ENCODE data around the gene LGI2. TPM values are rescaled to one million over a fixed set of nuclear protein-coding genes. Genes with fewer than 3 reads are reported as not detected.

Gene LGI2
- total and polyA plus RNA-seq, 4 donors = 0.18 to 1.8 (median 0.88) TPM

GRCh38 chr4:25063116-25063515, 32.4 kb upstream of the LGI2 start:
- H3K9ac ChIP-seq (ENCODE audit: insufficient read depth in 1 of 2, low read length in 2 of 2) = no peak overlapping the region
- DNase-seq (no peak), ATAC-seq (ENCODE audit: insufficient read depth, low FRiP score) (no peak)
- no peak overlapping the region for H3K27ac ChIP-seq (ENCODE audit: low read depth in 1 of 2, low read length in 1 of 2)
- no peak overlapping the region for H3K4me3 ChIP-seq
- peaks cover 0 to 5% (median 0%) of the 10 kb centered on the region in 4 donors for H3K9me3 ChIP-seq (ENCODE audit: control insufficient read depth in 4 of 4, insufficient read depth in 3 of 4, low read length in 3 of 4)
- no peak for TF ChIP-seq CTCF (IDR thresholded peaks at IDR 0.05; ENCODE audit: control extremely low read depth, extremely low read depth)
- 66 to 78% methylated on average over 3 of the region's 3 CpGs for WGBS, 2 donors
- no peaks in the 10 kb centered on the region for H3K36me3 ChIP-seq (ENCODE audit: control insufficient read depth in 4 of 4, insufficient read depth in 4 of 4, low read length in 4 of 4)
- H3K4me1 ChIP-seq (ENCODE audit: control insufficient read depth in 5 of 5, insufficient read depth in 5 of 5, low read length in 5 of 5) = peaks cover 0 to 24% (median 0%) of the 10 kb centered on the region in 5 donors
- H3K27me3 ChIP-seq (ENCODE audit: control insufficient read depth in 3 of 3, insufficient read depth in 3 of 3, low read length in 2 of 3) = no peaks in the 10 kb centered on the region

GRCh38 chr4:25062098-25062497, 31.4 kb upstream of the LGI2 start:
- peaks cover 0 to 5% (median 0%) of the 10 kb centered on the region in 4 donors for H3K9me3 ChIP-seq (ENCODE audit: control insufficient read depth in 4 of 4, insufficient read depth in 3 of 4, low read length in 3 of 4)
- H3K4me3 ChIP-seq = no peak overlapping the region
- no peak for TF ChIP-seq CTCF (IDR thresholded peaks at IDR 0.05; ENCODE audit: control extremely low read depth, extremely low read depth)
- H3K27me3 ChIP-seq (ENCODE audit: control insufficient read depth in 3 of 3, insufficient read depth in 3 of 3, low read length in 2 of 3) = no peaks in the 10 kb centered on the region
- H3K36me3 ChIP-seq (ENCODE audit: control insufficient read depth in 4 of 4, insufficient read depth in 4 of 4, low read length in 4 of 4) = no peaks in the 10 kb centered on the region
- no peak for ATAC-seq (ENCODE audit: insufficient read depth, low FRiP score)
- no peak for DNase-seq
- WGBS, 2 donors = 92 to 94% methylated on average over 1 of the region's 1 CpG
- H3K9ac ChIP-seq (ENCODE audit: insufficient read depth in 1 of 2, low read length in 2 of 2) = no peak overlapping the region
- H3K4me1 ChIP-seq (ENCODE audit: control insufficient read depth in 5 of 5, insufficient read depth in 5 of 5, low read length in 5 of 5) = peaks cover 0 to 24% (median 2%) of the 10 kb centered on the region in 5 donors
- H3K27ac ChIP-seq (ENCODE audit: low read depth in 1 of 2, low read length in 1 of 2) = no peak overlapping the region

DNA sequence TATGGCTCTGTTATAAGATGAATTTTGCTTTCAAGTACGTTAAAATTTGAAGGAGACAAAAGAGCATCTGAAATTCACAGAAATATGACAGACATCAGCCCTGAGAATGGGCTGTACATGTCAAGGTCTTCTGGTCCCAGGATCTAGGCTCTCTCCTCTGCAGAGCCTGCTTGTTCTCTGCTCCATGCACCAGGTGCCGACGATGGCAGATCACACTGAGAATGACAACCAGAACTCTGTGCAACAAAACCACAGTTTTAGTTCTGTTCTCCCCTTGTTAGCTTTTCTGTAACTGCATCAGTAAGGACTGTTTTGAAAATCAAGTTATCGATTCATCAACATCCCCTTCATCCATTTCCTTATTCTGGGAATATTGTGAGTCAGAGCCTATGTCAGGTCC, 30.9 kb upstream of the LGI2 start:
- ATAC-seq (ENCODE audit: insufficient read depth, low FRiP score) = no peak
- Histone ChIP-seq H3K4me1 (ENCODE audit: control insufficient read depth in 5 of 5, insufficient read depth in 5 of 5, low read length in 5 of 5) (peaks cover 0 to 24% (median 2%) of the 10 kb centered on the region in 5 donors), H3K9ac (ENCODE audit: insufficient read depth in 1 of 2, low read length in 2 of 2) (no peak overlapping the region), H3K36me3 (ENCODE audit: control insufficient read depth in 4 of 4, insufficient read depth in 4 of 4, low read length in 4 of 4) (no peaks in the 10 kb centered on the region), H3K27me3 (ENCODE audit: control insufficient read depth in 3 of 3, insufficient read depth in 3 of 3, low read length in 2 of 3) (no peaks in the 10 kb centered on the region), H3K27ac (ENCODE audit: low read depth in 1 of 2, low read length in 1 of 2) (no peak overlapping the region), H3K4me3 (no peak overlapping the region), H3K9me3 (ENCODE audit: control insufficient read depth in 4 of 4, insufficient read depth in 3 of 4, low read length in 3 of 4) (peaks cover 0 to 5% (median 0%) of the 10 kb centered on the region in 4 donors)
- DNase-seq = no peak
- WGBS, 2 donors = 88 to 95% methylated on average over 4 of the region's 4 CpGs
- TF ChIP-seq CTCF (IDR thresholded peaks at IDR 0.05; ENCODE audit: control extremely low read depth, extremely low read depth) = no peak

DNA sequence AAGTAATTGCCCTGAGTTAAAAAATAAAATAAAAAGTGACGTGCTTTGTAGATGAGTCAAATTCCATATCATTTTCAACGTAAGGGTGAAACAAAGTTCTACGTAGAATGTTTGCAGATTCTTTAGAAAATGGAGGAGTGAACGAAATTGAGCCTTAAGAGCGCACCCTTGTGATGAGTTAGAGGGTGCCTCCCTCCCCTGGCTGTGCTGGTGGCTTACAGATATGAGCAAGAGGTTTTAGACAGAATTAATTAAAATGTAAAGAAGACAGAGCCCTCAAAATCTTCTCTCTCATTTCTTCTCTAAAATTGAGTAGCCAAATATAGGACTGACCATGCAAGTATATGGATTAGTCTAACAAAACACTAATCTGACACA, 30.2 kb upstream of the LGI2 start:
- 85 to 91% methylated on average over 5 of the region's 5 CpGs for WGBS, 2 donors
- H3K9ac ChIP-seq (ENCODE audit: insufficient read depth in 1 of 2, low read length in 2 of 2) = no peak overlapping the region
- no peak for ATAC-seq (ENCODE audit: insufficient read depth, low FRiP score)
- TF ChIP-seq CTCF (IDR thresholded peaks at IDR 0.05; ENCODE audit: control extremely low read depth, extremely low read depth) = no peak
- no peaks in the 10 kb centered on the region for H3K27me3 ChIP-seq (ENCODE audit: control insufficient read depth in 3 of 3, insufficient read depth in 3 of 3, low read length in 2 of 3)
- DNase-seq = no peak
- peaks cover 0 to 5% (median 0%) of the 10 kb centered on the region in 4 donors for H3K9me3 ChIP-seq (ENCODE audit: control insufficient read depth in 4 of 4, insufficient read depth in 3 of 4, low read length in 3 of 4)
- H3K4me3 ChIP-seq = no peak overlapping the region
- H3K36me3 ChIP-seq (ENCODE audit: control insufficient read depth in 4 of 4, insufficient read depth in 4 of 4, low read length in 4 of 4) = no peaks in the 10 kb centered on the region
- H3K27ac ChIP-seq (ENCODE audit: low read depth in 1 of 2, low read length in 1 of 2) = no peak overlapping the region
- H3K4me1 ChIP-seq (ENCODE audit: control insufficient read depth in 5 of 5, insufficient read depth in 5 of 5, low read length in 5 of 5) = peaks cover 0 to 18% (median 2%) of the 10 kb centered on the region in 5 donors
